Fibroblast of skin of right biceps (primary cell): ENCODE measurements around the gene SIVA1.
A peak's percentile ranks its signal among the peaks of the same experiment; 100 is the strongest.

Experiments used
- DNase-seq: peaks from one replicate; pipeline ENCODE4 v3.0.0-alpha.2; 2013

SIVA1 gene

DNA sequence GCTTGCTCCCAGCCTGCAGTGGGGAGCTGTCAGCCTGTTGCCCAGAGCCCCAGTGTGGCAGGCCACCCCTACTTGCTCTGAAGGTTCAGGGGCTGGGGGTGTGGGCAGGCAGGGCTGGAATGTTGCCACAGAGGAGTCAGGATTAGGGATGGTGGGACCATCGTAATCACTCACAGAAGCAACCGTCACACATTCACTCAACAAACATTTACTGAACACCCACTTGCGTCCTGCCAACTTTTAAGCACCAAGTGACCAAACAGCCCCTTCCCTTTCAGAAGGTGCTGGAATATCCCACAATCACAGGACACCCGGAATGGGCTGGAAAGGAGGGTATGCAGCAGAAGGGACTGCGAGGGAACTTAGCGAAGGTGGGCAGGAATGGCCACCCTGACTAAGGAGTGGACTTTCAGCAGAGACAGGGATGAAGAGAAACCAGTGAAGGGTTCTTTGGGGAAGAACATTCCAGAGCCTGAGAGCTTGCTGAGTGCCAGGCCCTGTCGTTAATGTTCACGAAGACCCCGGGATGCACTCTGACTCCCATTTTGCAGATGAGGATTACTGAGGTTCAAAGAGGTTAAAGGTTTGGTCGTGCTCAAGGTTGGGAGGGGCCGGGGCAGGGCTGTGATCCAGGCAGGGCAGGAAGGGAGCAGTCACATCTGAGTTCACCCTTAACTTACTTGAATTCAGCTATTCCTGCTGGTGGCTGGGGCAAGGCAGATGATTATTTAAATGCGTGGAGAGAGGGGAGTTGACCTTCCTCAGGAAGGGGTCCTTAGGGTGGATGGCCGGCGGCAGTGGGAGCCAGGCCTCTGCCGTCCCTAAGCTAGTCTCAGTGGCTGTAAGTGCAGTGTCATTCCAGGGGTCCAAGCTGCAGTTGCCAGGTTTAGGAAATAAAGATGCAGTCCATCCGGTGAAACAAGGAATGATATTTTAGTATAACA is 45.6 kb downstream of the SIVA1 start:
- DNase-seq = no peak

DNA sequence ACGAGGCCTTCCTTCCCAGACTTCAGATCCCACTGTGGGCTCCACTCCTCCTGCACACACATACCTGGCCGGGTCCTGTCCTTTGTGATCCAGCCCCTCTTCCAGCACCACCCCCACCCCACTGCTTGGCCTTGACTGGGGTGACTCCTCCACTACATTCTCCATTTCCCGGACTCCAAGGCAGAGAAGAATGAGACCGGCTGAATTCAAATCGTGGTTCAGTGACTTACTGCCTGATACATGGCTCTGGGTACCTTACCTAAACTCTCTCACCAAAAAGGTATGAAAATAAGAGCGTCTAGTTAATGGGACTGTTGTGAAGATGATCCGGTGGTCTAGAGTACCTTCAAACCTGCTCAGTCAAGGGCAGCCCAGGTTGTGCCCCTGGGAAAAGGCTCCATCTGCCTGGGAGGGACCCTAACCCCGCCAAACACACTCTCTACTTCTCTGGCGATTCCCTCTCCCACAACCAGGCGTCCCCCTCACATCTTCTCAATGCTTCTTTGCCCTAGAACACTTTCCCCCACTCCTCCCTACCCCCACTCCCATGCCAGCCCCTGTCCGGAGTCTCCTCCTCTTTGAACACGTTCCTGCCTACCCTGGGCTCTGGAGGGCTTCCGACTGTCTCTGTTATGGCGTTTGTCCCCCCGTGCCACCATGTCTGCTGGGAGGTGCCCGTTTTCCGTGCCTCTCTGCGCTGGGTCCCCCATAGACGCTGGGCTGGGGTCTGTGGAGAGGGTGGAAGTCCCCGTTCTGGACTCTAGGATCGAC is 46.5 kb downstream of the SIVA1 start:
- DNase-seq = peak; percentile 55

DNA sequence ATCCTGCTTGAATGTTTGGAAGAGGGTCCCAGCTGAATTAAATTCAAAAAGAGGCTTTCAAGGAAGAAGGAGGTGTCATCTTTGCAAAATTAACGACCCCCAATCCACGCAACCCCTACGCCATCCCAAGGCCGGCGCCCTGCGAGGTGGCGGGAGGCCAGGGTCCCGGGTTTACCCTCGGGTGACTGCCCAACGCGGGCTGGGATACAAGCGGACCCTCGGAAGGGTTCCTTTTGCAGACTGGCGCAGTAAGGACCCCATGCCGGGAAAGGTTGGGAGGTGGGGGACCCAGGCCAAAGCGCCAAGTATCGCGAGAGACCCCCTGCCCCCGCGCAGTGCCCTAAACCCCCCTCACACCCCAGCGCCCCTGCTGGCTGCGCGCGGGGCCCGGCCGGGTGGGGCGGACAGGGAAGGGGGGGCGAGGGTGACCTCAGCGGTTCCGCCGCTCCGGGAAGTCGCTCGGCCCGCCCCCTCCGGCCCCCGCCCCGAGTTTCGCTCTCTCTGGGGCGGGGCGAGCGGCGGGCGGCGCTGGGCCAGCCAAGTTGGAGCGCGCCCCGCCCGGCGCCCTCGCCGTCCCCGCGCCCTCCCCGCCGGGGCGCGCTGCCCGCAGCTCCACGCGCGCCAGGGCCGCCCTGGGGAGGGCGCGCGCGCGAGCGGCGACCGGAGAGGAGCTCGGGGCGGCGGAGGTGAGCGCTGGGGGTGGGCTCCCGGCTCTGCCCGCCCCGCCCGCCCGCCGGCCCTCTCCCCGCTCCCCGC is 47.2 kb downstream of the SIVA1 start:
- DNase-seq = peak; percentile 85

DNA sequence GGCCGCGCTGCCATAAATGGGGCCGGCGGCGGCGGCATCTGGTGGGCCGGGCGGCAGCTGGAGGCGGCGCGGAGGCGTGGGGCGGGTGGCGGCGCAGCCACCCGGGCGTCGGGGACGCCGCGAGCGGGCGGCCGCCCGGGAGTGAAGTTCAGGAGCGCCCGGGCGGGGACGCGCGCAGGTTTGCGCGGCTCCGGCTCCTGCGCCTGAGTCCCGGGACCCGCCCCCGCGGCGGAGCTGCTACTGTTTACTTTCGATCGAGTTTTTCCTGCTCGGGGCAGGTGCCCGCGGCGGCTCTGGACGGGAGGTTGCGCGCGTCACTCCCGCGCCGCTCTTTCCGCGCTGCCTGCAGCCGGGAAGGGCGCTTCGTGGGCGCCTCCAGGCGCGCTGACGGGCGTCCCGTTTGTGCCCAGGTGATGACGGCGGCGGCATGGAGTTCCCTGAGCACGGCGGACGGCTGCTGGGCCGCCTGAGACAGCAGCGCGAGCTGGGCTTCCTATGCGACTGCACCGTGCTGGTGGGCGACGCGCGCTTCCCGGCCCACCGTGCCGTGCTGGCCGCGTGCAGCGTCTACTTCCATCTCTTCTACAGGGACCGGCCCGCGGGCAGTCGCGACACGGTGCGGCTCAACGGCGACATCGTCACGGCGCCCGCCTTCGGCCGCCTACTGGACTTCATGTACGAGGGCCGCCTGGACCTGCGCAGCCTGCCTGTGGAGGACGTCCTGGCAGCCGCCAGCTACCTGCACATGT is 48.0 kb downstream of the SIVA1 start, which contains the start of gene ZBTB42:
Gene ZBTB42 (plus strand): TSS at position 331 of the 749 bp plus-strand sequence. CDS start 97 bp downstream, at position 428.
- no peak for DNase-seq

DNA sequence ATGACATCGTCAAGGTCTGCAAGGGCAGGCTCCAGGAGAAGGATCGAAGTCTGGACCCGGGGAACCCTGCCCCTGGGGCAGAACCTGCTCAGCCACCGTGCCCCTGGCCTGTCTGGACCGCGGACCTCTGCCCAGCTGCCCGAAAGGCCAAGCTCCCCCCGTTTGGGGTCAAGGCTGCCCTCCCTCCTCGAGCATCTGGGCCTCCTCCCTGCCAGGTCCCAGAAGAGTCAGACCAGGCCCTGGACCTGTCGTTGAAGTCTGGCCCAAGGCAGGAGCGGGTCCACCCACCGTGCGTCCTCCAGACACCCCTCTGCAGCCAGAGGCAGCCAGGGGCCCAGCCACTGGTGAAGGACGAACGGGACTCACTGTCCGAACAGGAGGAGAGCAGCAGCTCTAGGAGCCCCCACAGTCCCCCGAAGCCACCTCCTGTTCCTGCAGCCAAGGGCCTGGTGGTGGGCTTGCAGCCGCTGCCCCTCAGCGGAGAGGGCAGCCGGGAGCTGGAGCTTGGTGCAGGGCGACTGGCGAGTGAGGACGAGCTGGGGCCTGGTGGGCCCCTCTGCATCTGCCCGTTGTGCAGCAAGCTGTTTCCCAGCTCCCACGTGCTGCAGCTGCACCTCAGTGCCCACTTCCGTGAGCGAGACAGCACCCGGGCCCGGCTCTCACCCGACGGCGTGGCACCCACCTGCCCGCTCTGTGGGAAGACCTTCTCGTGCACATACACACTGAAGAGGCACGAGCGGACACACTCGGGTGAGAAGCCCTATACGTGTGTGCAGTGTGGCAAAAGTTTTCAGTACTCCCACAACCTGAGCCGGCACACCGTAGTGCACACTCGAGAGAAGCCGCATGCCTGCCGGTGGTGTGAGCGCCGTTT is 48.8 kb downstream of the SIVA1 start:
- no peak for DNase-seq

DNA sequence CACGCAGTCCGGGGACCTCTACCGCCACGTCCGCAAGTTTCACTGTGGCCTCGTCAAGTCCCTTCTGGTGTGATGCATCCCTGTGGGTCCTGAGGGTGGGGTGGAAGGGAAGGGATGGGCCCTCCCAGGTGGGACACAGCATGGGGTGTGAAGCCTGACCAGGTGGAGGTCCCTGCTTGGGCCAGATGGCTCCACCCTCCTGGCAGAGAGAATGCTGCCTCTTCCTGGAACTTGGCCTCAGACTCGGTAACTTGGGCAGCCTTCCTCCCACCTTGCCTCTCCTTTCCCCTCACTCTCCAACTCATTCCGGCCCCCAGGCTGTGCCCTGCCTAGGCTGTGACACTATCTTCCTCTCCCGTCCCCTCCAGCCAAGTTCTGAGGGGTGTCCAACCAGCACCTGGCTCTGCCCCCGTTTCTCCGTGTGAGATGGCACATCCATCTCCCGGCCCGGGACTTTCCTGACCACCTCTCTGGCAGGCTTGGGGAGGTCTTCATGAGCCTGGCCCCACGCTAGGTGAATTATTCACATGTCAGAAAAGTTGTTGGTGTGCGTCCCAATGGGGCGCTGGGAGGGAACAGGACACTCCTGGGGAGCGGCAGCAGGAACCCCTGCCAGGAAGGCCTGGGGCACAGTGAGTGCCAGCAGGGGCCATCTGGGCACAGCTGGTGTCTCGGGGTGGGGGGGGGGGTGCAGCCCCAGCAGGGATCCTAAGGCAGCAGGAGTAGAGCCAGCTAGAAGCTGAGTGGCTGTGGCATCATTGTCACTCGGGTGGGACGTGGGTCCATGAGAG is 49.6 kb downstream of the SIVA1 start:
- DNase-seq = no peak

DNA sequence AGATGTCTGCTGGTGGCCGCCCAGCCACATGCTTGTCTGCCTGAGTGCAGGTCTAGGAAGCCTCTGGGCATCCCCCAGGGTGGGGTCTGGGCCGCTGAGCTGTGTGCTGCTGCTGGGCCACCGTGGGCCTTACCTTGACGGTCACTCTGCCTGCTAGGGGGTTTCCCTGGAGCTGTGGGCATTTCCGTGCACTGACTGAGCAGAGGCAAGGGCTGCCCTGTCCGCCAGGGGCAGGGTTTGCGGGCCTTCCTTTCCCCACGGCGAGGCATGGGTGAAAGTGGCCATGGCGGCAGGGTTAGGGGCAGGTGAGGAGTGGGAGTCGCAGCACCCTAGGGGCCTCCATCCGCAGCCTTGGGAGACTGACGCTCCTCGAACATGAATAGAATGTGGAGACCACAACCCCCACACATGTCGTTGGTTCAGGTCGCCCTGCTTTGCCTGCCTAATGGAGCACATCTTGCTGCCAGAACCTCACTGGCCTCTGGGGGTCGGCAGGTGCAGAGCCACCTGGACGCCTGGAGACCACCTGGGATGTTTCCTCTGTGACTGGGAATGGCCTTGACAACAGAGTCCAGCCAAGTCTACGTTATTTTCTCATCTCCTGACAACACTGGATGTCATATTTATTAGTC is 50.4 kb downstream of the SIVA1 start:
- DNase-seq = no peak

DNA sequence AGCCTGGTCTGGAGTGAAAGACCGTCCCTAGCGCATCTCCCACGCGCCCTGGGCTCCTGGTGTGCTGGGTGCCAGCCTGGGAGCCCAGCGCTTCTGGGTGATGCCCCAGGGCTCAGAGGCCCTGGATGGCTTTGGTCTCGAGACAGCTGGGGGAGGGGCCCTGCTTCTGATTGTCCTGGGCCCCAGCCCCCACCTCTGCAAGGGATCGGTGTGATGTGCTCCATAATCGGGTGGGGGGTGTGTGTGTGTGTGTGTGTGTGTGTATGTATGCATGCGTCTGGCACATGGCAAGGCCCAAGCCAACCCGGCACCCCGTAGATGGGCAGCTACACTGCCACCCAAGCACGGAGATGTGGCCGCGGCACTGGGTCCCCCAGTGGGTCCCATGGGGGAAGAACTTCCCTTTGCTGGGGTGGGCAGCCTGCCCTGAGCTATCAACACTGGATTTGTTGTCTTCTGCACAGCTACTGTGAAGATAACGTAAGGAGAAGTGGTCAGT is 51.0 kb downstream of the SIVA1 start:
- DNase-seq = peak; percentile 39

DNA sequence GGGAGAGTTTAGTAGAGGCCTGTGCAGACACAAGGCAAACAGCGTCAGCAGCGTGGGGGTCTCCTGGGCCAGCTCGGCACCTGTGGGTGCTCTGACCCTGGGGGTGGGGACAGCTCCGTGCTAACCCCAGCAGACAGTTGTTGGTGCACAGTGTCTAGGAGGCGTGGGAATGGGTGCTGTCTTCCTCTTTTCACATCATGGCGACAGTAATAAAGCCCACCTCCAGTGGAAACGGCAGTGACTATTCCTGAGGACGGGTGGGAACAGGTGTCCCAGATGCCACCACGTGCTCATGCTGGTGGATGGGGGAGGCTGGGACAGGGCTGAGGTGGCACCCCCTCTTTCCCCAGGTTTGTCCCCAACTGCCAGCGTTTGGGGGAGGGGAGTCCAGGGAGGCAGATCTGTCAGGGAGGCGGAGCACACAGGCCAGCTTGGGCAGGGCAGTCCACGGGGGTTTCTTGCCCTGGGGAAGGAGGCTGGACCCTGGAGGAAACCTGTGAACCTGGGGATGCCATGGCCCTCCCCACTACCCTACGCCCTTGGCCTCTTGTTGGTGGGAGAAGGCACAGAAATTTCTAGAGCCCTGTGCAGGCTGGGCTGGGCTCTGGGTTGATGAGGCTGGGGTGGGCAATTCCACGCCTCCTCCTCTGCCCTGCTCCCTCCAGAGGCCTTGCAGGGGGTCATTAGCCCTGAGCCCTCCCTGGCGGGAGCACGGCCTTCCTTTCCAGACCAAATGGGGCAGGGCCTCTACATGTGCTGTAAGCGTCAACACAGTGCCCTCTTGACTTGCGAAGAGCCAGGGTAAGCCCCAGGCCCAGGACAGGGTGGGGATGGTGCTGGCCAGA is 51.8 kb downstream of the SIVA1 start:
- no peak for DNase-seq

DNA sequence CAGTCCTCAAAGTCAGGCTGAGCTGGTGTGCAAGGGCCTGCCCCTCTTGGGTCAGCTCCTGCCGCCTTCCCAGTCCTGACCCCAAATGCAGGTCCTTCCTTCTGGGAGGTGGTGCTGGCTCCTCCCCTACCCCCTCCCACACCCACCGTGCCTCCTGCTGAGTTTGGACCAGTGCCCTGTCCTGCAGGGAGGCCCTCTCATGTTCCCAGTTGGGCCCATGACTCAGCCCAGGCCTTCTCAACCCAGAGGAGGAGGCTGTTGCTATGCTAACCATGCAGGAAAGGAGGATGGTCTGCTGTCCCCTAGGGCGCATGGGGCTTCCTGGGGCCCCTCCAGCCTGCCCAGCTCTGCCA is 52.4 kb downstream of the SIVA1 start:
- peak; percentile 94 for DNase-seq

DNA sequence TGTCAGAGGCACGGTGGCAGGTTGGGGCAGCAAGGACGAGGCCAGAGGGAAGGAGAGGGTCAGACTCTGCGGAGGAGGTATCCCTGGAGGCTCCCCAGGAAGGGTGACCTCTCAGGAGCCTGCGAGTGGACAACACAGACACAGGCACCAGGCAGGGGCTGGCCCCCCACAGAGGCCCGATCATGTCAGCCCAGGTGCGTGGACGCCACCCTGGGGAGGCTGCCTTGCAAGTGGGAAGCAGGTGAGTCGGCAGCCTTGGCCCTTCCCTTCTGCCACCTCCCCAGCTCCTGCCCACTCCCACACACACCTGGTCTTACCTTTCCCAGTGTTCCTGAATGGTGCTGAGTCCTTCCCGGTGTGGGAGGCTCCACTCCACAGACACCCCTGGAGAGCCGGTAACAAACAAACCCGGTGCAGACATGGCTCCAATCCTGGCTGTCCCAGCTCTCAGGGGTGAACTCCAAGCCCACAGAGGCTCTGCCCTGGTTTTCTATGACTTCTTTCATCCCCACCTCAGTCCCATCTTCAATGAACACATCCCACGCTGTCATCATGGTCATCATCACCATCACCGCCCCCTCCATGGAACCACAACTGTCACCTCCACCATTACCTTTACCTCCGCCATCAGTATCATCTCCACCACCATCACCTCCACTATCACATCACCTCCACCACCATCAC is 53.1 kb downstream of the SIVA1 start:
- DNase-seq = peak; percentile 17

DNA sequence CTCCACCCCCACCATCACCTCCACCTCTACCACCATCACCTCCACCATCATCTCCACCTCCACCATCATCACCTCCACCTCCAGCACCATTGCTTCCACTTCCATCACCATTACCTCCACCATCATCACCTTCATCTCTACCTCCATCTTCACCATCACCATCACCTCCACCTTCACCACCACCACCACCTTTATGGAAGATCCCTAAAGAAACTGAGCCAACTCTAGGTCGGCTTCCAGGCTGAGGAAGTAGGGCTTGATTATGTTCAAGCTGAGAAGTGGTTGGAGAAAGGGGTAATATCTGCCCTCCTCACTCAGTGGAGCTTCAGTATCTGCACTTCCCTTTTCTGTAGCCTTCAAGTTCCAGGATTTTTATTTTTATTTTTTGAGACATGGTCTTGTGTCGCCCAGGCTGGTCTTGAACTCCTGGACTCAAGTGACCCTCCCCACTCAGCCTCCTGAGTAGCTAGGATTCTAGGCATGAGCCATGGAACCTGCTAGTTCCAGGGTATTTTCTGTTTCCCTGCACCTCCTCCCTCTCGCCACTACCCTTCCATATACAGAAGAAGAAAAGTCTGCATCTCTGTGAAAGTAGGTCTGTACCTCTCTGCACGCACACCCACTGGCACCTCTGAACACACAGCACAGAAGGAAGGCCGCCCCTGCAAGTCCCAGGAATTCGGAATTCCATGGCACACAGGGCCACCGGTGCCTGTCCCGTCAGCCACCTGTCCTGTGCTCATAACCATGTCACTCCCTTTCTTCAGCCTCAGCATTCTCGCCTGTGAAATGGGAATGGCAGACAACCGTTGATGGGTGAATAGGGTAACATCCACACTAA is 53.9 kb downstream of the SIVA1 start:
- DNase-seq = no peak

DNA sequence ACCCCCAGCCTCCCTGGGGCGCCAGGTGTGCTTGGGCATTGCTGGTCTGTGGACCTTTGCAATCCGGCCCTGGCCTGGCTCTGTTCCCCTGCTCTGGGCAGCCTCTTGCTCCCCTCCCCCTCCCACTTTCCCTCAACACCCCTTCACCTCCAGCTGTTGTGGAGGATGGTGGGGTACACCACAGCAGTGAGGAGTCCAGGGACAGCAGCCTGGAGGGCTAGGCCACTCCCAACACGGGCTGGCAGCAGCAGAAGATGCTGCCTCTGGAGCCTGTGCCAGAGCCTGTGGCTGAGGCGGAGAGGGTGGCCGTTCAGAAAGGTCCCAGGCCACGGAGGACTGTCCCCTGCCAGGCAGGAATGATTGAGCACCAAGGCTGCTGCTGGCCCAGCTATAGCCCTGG is 55.5 kb downstream of the SIVA1 start:
- DNase-seq = no peak
